HepG2 (cell line): ENCODE measurements around the gene PRR35. TPM values are rescaled to one million over a fixed set of nuclear protein-coding genes. Genes with fewer than 3 reads are reported as not detected.

Experiments
- EP300 ChIP-seq, 3 experiments: sonication (generic) in 1 of 3; formaldehyde crosslinking in 1 of 3; IDR thresholded peaks; 2 replicates each; pipeline versions ENCODE4 v1.5.1 to v1.6.1; 2011 to 2020; ENCODE audit warnings: low read depth in 2 of 3, low read length in 2 of 3, borderline replicate concordance in 1 of 3, improper control_type of control experiment in 1 of 3, mild to moderate bottlenecking in 1 of 3, missing genetic modification reagents in 1 of 3, moderate library complexity in 1 of 3
- JARID2 ChIP-seq: sonication (generic); formaldehyde crosslinking; IDR thresholded peaks from 2 replicates; pipeline ENCODE4 v1.8.1; 2023; ENCODE audit warnings: missing genetic modification reagents, inconsistent platforms; ENCODE audit not compliant: insufficient replicate concordance
- KDM5B ChIP-seq: sonication (generic); formaldehyde crosslinking; IDR thresholded peaks from 2 replicates; pipeline ENCODE4 v1.4.0; 2020; ENCODE audit warnings: missing genetic modification reagents, mild to moderate bottlenecking, borderline replicate concordance
- MIER2 ChIP-seq: IDR thresholded peaks from 2 replicates; pipeline ENCODE4 v1.6.1; 2016; ENCODE audit warnings: missing biosample characterization, missing genetic modification reagents
- RBFOX2 ChIP-seq: fragments of 200-400 bp; formaldehyde crosslinking; IDR thresholded peaks from 2 replicates; pipeline ENCODE4 v1.6.1; 2017; ENCODE audit warnings: low read depth, mild to moderate bottlenecking, low read length
- SKI ChIP-seq: fragments of 450-650 bp; IDR thresholded peaks from one replicate; pipeline ENCODE4 v1.6.1; 2018; ENCODE audit warnings: mild to moderate bottlenecking; ENCODE audit not compliant: partially characterized antibody
- THAP9 ChIP-seq: sonication (generic); formaldehyde crosslinking; IDR thresholded peaks from 2 replicates; pipeline ENCODE4; 2020; ENCODE audit warnings: missing genetic modification reagents, mild to moderate bottlenecking, borderline replicate concordance
- ZBTB46 ChIP-seq: sonication (generic); formaldehyde crosslinking; IDR thresholded peaks from 2 replicates; pipeline ENCODE4 v1.4.0; 2020; ENCODE audit warnings: mild to moderate bottlenecking, missing genetic modification reagents, borderline replicate concordance
- ZNF18 ChIP-seq: sonication (generic); formaldehyde crosslinking; IDR thresholded peaks from 2 replicates; pipeline ENCODE4 v1.8.0; 2022; ENCODE audit warnings: mild to moderate bottlenecking, missing genetic modification reagents; ENCODE audit not compliant: insufficient replicate concordance
- ZNF451 ChIP-seq: sonication (generic); formaldehyde crosslinking; IDR thresholded peaks from 2 replicates; pipeline ENCODE4 v1.5.0; 2020; ENCODE audit warnings: mild to moderate bottlenecking, missing genetic modification reagents
- ZNF574 ChIP-seq: sonication (generic); formaldehyde crosslinking; IDR thresholded peaks from 2 replicates; pipeline ENCODE4 v1.4.0; 2020; ENCODE audit warnings: missing genetic modification reagents
- ZSCAN25 ChIP-seq: sonication (generic); formaldehyde crosslinking; IDR thresholded peaks from 2 replicates; pipeline ENCODE4 v1.8.0; 2022; ENCODE audit warnings: mild to moderate bottlenecking, missing genetic modification reagents
- polyA plus RNA-seq, 8 experiments: library from polyadenylated mRNA; depleted of rRNA in 3 of 8; stranded (reverse) in 7 of 8; unstranded in 1 of 8; fragments of >200 nt; fragmentation: Illumina TruSeq in 4 of 8; extraction: Trizol in 4 of 8; gene quantifications; 2 replicates each; pipeline versions ENCODE4 v1.2.1 to v1.2.3, GENCODE V29; 2011 to 2016; ENCODE audit warnings: low read depth in 4 of 8, missing spikeins in 1 of 8, mixed read lengths in 1 of 8; ENCODE audit not compliant: insufficient read depth in 1 of 8
- total RNA-seq, 5 experiments: library from RNA; depleted of rRNA; stranded (reverse); fragments of >200 nt; fragmentation: Illumina TruSeq; extraction: Trizol; gene quantifications; 2 replicates each; pipeline ENCODE4 v1.2.3, GENCODE V29; 2016; ENCODE audit warnings: low read depth in 1 of 5
- TF ChIP-seq, protein P1 (sequence below): sonication (generic); formaldehyde crosslinking; IDR thresholded peaks from 2 replicates; pipeline ENCODE4 v1.5.1; 2020; ENCODE audit warnings: mild to moderate bottlenecking, missing genetic modification reagents

Gene PRR35
- total and polyA plus RNA-seq, 2 of the 13 experiments (the other 11 are each of a cell fraction or from before 2014, with no cell fraction given) = 0.07 to 0.16 TPM

DNA sequence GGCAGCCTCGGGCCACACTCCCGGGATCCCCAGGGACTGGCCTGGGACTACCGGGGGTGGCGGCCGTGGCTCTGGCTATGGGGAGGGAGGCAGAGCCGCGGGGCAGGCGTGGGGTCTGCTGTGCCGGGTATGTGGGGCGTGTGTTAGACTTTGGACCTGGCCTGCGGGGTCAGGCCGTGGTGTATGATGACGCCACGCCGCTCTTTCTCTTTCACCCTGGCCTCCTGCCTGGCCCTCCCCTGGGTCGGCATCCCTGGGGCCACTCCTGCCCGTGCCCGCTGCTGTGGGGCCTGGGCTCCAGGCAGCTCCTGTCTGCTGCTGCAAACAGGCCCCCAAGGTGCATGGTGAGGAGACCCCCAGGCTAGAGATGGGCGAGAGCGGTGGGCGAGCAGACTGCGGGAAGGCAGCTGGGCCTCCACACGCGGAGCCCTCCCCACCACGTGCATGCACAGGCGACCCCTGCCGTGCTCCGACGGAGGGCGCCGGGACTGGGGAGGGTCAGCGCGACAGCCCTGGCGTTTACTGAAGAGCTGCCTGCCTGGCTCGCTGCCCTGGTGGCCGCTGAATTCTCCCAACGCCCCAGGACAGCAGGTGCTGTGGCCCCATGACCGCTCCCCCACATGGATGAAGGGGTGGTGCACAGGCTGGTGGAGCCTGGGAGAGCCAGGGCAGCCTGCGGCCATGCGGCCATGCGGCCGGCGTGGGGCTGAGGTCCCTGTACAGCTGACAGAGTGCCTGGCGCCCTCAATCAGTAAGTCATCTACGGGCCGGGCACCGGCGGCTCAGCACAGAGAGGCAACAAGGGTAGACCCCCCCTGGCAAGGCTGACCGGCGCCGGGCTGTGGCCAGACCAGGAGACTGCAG, 16.7 kb upstream of the PRR35 start (continued):
- TF ChIP-seq EP300 (IDR thresholded peaks at IDR 0.05; ENCODE audit: low read depth in 2 of 2, low read length in 2 of 2) (0 out of 4 replicates have a peak, but pooled peaks of 1 of the 2 experiments have one; percentile 16), EP300 (CRISPR knock-in tag; IDR thresholded peaks at IDR 0.05; ENCODE audit: borderline replicate concordance) (no peak), RBFOX2 (peak; percentile 80), JARID2 (CRISPR knock-in tag) (peak; percentile 23), KDM5B (CRISPR knock-in tag) (peak; percentile 62), MIER2 (CRISPR knock-in tag) (0 out of 2 replicates have a peak, but pooled peaks have one; percentile 10), THAP9 (peak; percentile 51; the same call in 1 of the 2 replicates), ZNF451 (peak; percentile 34; the same call in 1 of the 2 replicates), ZNF18 (CRISPR knock-in tag) (peak; percentile 49), ZNF574 (CRISPR knock-in tag) (peak; percentile 48), ZSCAN25 (CRISPR knock-in tag) (0 out of 2 replicates have a peak, but pooled peaks have one; percentile 55), SKI (peak; percentile 32), ZBTB46 (CRISPR knock-in tag) (0 out of 2 replicates have a peak, but pooled peaks have one; percentile 73)
- TF ChIP-seq, protein P1, sequence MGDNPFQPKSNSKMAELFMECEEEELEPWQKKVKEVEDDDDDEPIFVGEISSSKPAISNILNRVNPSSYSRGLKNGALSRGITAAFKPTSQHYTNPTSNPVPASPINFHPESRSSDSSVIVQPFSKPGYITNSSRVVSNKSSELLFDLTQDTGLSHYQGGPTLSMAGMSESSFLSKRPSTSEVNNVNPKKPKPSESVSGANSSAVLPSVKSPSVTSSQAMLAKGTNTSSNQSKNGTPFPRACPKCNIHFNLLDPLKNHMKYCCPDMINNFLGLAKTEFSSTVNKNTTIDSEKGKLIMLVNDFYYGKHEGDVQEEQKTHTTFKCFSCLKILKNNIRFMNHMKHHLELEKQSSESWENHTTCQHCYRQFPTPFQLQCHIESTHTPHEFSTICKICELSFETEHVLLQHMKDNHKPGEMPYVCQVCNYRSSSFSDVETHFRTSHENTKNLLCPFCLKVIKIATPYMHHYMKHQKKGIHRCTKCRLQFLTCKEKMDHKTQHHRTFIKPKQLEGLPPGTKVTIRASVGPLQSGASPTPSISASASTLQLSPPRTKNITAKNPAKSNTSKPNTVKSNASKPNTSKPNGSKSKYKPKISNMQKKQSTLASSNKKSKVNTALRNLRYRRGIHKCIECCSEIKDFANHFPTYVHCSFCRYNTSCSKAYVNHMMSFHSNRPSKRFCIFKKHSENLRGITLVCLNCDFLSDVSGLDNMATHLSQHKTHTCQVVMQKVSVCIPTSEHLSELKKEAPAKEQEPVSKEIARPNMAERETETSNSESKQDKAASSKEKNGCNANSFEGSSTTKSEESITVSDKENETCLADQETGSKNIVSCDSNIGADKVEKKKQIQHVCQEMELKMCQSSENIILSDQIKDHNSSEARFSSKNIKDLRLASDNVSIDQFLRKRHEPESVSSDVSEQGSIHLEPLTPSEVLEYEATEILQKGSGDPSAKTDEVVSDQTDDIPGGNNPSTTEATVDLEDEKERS (CRISPR knock-in tag) = peak; percentile 50; the same call in 1 of the 2 replicates
